H1 (cell line): ENCODE measurements around the gene RAB3A.

Experiments
- NRF1 ChIP-seq: IDR thresholded peaks from 2 replicates; pipeline ENCODE4 v1.6.1; 2011; ENCODE audit warnings: mild to moderate bottlenecking, low read depth, low read length, improper control_type of control experiment
- ZNF274 ChIP-seq: IDR thresholded peaks from 2 replicates; pipeline ENCODE4 v1.7.0; 2012; ENCODE audit warnings: low read length, borderline replicate concordance; ENCODE audit errors: extremely low read depth
- TF ChIP-seq, protein P1 (sequence below), 3 experiments: IDR thresholded peaks; 1 replicate in 2 of 3; 2 replicates in 1 of 3; pipeline versions ENCODE4 v1.5.1 to v1.6.1; 2011; ENCODE audit warnings: low read length in 3 of 3, mild to moderate bottlenecking in 3 of 3, inconsistent platforms in 2 of 3, low read depth in 1 of 3, moderate library complexity in 1 of 3; ENCODE audit not compliant: insufficient read depth in 1 of 3; ENCODE audit errors: control extremely low read depth in 1 of 3
- TF ChIP-seq, protein P2 (sequence below): fragments of 300-600 bp; sonication (generic); IDR thresholded peaks from 2 replicates; pipeline ENCODE4 v1.7.1; 2012; ENCODE audit warnings: low read length, moderate library complexity, mild to moderate bottlenecking, inconsistent platforms; ENCODE audit not compliant: insufficient replicate concordance

DNA sequence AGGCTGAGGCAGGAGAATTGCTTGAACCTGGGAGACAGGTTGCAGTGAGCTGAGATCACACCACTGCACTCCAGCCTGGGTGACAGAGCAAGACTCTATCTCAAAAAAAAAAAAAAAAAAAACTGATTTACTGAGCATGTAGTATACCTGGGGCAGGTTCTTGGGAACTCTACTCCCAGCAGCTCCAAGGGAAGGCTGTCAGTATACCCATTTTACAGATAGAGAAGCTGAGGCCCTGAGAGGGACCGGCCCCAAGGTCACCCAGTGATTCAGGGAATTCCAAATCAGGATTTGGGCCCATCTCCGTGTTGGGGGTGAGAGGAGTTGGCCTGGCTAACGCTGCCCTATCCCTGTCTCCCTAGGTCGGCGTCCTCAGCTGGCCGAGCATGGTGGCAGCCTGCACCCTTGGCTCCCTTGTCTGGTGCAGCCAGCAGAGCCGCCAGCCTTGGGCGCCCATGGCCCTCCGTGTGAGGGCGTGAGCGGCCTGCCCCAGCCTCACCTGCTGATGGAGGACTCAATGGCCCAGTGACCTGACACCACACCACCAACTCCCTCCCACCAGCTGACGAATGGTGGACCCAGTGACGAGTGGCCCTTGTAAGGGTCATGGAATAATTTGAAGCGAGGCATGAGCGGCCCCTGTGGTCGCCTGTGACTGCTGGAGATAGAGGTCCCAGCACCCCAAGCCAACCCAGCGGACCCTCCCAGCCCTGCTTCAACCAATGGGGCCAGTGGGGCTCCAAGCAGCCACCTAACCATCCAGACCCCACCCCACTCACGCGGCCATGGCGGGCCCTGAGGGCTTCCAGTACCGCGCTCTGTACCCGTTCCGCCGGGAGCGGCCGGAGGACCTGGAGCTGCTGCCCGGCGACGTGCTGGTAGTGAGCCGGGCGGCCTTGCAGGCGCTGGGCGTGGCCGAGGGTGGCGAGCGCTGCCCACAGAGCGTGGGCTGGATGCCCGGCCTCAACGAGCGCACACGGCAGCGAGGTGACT, 48.5 kb downstream of the RAB3A start:
- TF ChIP-seq NRF1 (no peak), ZNF274 (no peak)
- TF ChIP-seq, protein P1, sequence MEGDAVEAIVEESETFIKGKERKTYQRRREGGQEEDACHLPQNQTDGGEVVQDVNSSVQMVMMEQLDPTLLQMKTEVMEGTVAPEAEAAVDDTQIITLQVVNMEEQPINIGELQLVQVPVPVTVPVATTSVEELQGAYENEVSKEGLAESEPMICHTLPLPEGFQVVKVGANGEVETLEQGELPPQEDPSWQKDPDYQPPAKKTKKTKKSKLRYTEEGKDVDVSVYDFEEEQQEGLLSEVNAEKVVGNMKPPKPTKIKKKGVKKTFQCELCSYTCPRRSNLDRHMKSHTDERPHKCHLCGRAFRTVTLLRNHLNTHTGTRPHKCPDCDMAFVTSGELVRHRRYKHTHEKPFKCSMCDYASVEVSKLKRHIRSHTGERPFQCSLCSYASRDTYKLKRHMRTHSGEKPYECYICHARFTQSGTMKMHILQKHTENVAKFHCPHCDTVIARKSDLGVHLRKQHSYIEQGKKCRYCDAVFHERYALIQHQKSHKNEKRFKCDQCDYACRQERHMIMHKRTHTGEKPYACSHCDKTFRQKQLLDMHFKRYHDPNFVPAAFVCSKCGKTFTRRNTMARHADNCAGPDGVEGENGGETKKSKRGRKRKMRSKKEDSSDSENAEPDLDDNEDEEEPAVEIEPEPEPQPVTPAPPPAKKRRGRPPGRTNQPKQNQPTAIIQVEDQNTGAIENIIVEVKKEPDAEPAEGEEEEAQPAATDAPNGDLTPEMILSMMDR (IDR thresholded peaks at IDR 0.05; ENCODE audit: control extremely low read depth in 1 of 3, insufficient read depth in 1 of 3, low read depth in 1 of 3, low read length in 3 of 3), result no peak
- TF ChIP-seq, protein P2, sequence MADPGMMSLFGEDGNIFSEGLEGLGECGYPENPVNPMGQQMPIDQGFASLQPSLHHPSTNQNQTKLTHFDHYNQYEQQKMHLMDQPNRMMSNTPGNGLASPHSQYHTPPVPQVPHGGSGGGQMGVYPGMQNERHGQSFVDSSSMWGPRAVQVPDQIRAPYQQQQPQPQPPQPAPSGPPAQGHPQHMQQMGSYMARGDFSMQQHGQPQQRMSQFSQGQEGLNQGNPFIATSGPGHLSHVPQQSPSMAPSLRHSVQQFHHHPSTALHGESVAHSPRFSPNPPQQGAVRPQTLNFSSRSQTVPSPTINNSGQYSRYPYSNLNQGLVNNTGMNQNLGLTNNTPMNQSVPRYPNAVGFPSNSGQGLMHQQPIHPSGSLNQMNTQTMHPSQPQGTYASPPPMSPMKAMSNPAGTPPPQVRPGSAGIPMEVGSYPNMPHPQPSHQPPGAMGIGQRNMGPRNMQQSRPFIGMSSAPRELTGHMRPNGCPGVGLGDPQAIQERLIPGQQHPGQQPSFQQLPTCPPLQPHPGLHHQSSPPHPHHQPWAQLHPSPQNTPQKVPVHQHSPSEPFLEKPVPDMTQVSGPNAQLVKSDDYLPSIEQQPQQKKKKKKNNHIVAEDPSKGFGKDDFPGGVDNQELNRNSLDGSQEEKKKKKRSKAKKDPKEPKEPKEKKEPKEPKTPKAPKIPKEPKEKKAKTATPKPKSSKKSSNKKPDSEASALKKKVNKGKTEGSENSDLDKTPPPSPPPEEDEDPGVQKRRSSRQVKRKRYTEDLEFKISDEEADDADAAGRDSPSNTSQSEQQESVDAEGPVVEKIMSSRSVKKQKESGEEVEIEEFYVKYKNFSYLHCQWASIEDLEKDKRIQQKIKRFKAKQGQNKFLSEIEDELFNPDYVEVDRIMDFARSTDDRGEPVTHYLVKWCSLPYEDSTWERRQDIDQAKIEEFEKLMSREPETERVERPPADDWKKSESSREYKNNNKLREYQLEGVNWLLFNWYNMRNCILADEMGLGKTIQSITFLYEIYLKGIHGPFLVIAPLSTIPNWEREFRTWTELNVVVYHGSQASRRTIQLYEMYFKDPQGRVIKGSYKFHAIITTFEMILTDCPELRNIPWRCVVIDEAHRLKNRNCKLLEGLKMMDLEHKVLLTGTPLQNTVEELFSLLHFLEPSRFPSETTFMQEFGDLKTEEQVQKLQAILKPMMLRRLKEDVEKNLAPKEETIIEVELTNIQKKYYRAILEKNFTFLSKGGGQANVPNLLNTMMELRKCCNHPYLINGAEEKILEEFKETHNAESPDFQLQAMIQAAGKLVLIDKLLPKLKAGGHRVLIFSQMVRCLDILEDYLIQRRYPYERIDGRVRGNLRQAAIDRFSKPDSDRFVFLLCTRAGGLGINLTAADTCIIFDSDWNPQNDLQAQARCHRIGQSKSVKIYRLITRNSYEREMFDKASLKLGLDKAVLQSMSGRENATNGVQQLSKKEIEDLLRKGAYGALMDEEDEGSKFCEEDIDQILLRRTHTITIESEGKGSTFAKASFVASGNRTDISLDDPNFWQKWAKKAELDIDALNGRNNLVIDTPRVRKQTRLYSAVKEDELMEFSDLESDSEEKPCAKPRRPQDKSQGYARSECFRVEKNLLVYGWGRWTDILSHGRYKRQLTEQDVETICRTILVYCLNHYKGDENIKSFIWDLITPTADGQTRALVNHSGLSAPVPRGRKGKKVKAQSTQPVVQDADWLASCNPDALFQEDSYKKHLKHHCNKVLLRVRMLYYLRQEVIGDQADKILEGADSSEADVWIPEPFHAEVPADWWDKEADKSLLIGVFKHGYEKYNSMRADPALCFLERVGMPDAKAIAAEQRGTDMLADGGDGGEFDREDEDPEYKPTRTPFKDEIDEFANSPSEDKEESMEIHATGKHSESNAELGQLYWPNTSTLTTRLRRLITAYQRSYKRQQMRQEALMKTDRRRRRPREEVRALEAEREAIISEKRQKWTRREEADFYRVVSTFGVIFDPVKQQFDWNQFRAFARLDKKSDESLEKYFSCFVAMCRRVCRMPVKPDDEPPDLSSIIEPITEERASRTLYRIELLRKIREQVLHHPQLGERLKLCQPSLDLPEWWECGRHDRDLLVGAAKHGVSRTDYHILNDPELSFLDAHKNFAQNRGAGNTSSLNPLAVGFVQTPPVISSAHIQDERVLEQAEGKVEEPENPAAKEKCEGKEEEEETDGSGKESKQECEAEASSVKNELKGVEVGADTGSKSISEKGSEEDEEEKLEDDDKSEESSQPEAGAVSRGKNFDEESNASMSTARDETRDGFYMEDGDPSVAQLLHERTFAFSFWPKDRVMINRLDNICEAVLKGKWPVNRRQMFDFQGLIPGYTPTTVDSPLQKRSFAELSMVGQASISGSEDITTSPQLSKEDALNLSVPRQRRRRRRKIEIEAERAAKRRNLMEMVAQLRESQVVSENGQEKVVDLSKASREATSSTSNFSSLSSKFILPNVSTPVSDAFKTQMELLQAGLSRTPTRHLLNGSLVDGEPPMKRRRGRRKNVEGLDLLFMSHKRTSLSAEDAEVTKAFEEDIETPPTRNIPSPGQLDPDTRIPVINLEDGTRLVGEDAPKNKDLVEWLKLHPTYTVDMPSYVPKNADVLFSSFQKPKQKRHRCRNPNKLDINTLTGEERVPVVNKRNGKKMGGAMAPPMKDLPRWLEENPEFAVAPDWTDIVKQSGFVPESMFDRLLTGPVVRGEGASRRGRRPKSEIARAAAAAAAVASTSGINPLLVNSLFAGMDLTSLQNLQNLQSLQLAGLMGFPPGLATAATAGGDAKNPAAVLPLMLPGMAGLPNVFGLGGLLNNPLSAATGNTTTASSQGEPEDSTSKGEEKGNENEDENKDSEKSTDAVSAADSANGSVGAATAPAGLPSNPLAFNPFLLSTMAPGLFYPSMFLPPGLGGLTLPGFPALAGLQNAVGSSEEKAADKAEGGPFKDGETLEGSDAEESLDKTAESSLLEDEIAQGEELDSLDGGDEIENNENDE, result no peak
